A673 (cell line): Measurements from ENCODE around the gene C4B.

Experiments
- EZH2 ChIP-seq: fragments of 200-600 bp; sonication (generic); IDR thresholded peaks from 2 replicates; pipeline ENCODE4 v1.6.1; 2017; ENCODE audit warnings: borderline replicate concordance, low read depth, mild to moderate bottlenecking, mixed read lengths, antibody characterized with exemption, low read length; ENCODE audit not compliant: poor library complexity, severe bottlenecking
- TF ChIP-seq, protein P1 (sequence below): fragments of 300-800, 200-600 bp; sonication (generic); conservative IDR thresholded peaks from 2 replicates; pipeline ENCODE4 v1.5.1; 2017; ENCODE audit warnings: low read depth, mild to moderate bottlenecking, antibody characterized with exemption, low read length, moderate library complexity, mixed read lengths

DNA sequence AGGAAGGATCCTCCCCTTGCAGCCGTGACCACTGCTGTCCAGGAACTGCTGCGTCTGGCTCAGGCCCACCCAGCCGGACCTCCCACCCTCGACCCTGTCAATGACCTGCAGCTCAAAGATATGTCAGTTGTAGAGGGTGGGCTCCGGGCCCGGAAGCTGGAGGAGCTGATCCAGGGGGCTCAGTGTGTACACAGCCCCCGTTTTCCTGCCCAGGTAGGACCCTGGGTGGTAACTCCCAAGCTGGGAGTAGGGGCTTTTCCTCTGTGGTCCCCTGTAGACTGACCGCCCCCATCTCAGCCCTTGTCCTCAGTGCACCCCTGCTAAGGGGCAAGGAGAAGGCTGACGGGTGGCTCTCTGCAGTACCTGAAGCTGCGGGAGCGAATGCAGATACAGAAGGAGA is 46.3 kb upstream of the C4B start:
- TF ChIP-seq, protein P1, sequence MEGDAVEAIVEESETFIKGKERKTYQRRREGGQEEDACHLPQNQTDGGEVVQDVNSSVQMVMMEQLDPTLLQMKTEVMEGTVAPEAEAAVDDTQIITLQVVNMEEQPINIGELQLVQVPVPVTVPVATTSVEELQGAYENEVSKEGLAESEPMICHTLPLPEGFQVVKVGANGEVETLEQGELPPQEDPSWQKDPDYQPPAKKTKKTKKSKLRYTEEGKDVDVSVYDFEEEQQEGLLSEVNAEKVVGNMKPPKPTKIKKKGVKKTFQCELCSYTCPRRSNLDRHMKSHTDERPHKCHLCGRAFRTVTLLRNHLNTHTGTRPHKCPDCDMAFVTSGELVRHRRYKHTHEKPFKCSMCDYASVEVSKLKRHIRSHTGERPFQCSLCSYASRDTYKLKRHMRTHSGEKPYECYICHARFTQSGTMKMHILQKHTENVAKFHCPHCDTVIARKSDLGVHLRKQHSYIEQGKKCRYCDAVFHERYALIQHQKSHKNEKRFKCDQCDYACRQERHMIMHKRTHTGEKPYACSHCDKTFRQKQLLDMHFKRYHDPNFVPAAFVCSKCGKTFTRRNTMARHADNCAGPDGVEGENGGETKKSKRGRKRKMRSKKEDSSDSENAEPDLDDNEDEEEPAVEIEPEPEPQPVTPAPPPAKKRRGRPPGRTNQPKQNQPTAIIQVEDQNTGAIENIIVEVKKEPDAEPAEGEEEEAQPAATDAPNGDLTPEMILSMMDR: no peak
- TF ChIP-seq EZH2: no peak
